Measurements from ENCODE around the gene PRDX6. TPM values are rescaled to one million over a fixed set of nuclear protein-coding genes. Genes with fewer than 3 reads are reported as not detected.

The PRDX6 gene
- total and polyA plus RNA-seq, 2 donors (not counting 3 experiments of a cell fraction or from before 2014, with no cell fraction given), result 145 to 288 TPM

GRCh38 chr1:173429471-173430402 is 47.4 kb upstream of the PRDX6 start:
- peak overlapping the region; percentile 64 for H3K27ac ChIP-seq (ENCODE audit: insufficient read depth, low read depth, low read length)
- CTCF ChIA-PET, result interaction anchor here (0.8 to 3.6 kb wide), 26 partner anchors 8 to 1316 kb away, joined by 3 to 49 read pairs (median 6); partner anchors contain the start of genes CENPL, DARS2, GAS5 and KLHL20
- intact Hi-C loops (cut with micrococcal nuclease) (loop anchor here (1.0 to 2.0 kb wide), 5 partner anchors 441 to 787 kb away; no protein-coding TSS in a partner anchor), dilution Hi-C loops (cut with MboI; ENCODE audit: extremely low pct_ligation_motif_present, low sequenced_read_pairs) (no loop called here)
- H3K9me1 ChIP-seq (replicated peaks; ENCODE audit: control insufficient read depth, extremely low read depth, insufficient read depth, low read length), result no peaks in the 10 kb centered on the region
- H3K4me2 ChIP-seq (ENCODE audit: insufficient read depth, low read length), result peak overlapping the region; percentile 73
- H3K79me2 ChIP-seq (ENCODE audit: control insufficient read depth, insufficient read depth, low read length), result no peaks in the 10 kb centered on the region
- no peaks in the 10 kb centered on the region for H3K27me3 ChIP-seq (ENCODE audit: control insufficient read depth in 2 of 2, insufficient read depth in 2 of 2, low read length in 2 of 2)
- peak; percentile 75 for DNase-seq (ENCODE audit: low read depth, low spot score)
- H3K9me3 ChIP-seq (replicated peaks; ENCODE audit: control insufficient read depth, insufficient read depth, low read length), result no peaks in the 10 kb centered on the region
- H4K20me1 ChIP-seq (replicated peaks; ENCODE audit: control insufficient read depth, extremely low read depth, insufficient read depth, low read length), result no peaks in the 10 kb centered on the region
- H3K4me3 ChIP-seq (replicated peaks in 1 of 3; ENCODE audit: insufficient read depth in 1 of 3, low read depth in 1 of 3, low read length in 3 of 3), result no peak overlapping the region
- H3K9ac ChIP-seq (replicated peaks; ENCODE audit: extremely low read depth, insufficient read depth, low read length), result peak overlapping the region; percentile 11
- no peaks in the 10 kb centered on the region for H3K36me3 ChIP-seq (ENCODE audit: control insufficient read depth in 2 of 2, extremely low read depth in 1 of 2, insufficient read depth in 2 of 2, low read length in 2 of 2)
- H2AFZ ChIP-seq (ENCODE audit: low read depth, low read length), result peak overlapping the region; percentile 85
- peaks cover 12% of the 10 kb centered on the region for H3K4me1 ChIP-seq (ENCODE audit: control insufficient read depth, extremely low read depth, insufficient read depth, low read length)
- peak; percentile 69 for FAIRE-seq
- no TSS peak for BruUV-seq (replicated peaks)
- TF ChIP-seq GATA2 (IDR thresholded peaks at IDR 0.05; ENCODE audit: insufficient read depth, insufficient read length, low read depth, low read length), result no peak
- TF ChIP-seq MYC (IDR thresholded peaks at IDR 0.05; ENCODE audit: low read depth, low read length), result peak; percentile 39
- peak; percentile 58 for TF ChIP-seq FOS (IDR thresholded peaks at IDR 0.05; ENCODE audit: borderline replicate concordance, insufficient read depth, low read length)
- peak; percentile 27 for TF ChIP-seq POLR2AphosphoS5 (IDR thresholded peaks at IDR 0.05; ENCODE audit: insufficient read depth, low read depth, low read length)
- no peak for TF ChIP-seq POLR2A (IDR thresholded peaks at IDR 0.05; ENCODE audit: low read depth, low read length)
- peak; percentile 56 to 65 for TF ChIP-seq CTCF (IDR thresholded peaks at IDR 0.05; ENCODE audit: extremely low read depth in 1 of 2, insufficient read depth in 1 of 2, low read depth in 1 of 2, low read length in 2 of 2)
- TF ChIP-seq EZH2 (IDR thresholded peaks at IDR 0.05; ENCODE audit: borderline replicate concordance, low read depth, low read length, severe bottlenecking), result no peak
- POLR2A ChIA-PET, result interaction anchor here (0.6 to 1.1 kb wide), 4 partner anchors 48 to 646 kb away, joined by 3 to 7 read pairs (median 6); partner anchors contain the start of genes DARS2 and PRDX6
